ENCODE measurements around the gene LGALS3BP. TPM values are rescaled to one million over a fixed set of nuclear protein-coding genes. Genes with fewer than 3 reads are reported as not detected.

The LGALS3BP gene
- total and polyA plus RNA-seq, 2 of the 8 experiments (the other 6 are each of a cell fraction or from before 2014, with no cell fraction given) = 56.1 to 61.6 TPM

DNA sequence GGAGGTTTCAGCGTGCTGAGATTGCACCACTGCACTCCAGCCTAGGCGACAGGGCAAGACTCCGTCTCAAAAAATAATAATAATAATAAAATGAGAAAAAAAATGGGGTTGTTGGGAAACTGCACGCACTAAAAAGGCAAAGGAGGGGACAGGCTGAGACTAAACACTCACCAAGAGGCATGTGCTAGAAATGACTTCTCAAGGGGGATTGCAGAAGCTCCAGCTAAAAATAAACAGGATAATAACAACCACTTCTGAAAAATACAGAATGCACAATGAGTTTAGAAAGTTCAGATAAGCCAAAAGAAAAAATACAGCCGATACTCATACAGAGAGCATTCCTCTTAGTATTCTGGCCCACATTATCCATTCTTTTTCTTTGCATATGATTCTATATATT is 39.5 kb downstream of the LGALS3BP start (continued):
- TF ChIP-seq BACH1 (IDR thresholded peaks at IDR 0.05; ENCODE audit: low read length) (no peak), PHF8 (conservative IDR thresholded peaks at IDR 0.05; ENCODE audit: low read depth, low read length) (no peak), RAD21 (IDR thresholded peaks at IDR 0.05 in 1 of 2, conservative IDR thresholded peaks at IDR 0.05 in 1 of 2; ENCODE audit: low read depth in 2 of 2, low read length in 2 of 2) (no peak), SP1 (IDR thresholded peaks at IDR 0.05; ENCODE audit: low read depth, low read length) (no peak), EP300 (IDR thresholded peaks at IDR 0.05; ENCODE audit: borderline replicate concordance in 1 of 2, low read depth in 2 of 2, low read length in 2 of 2) (no peak), TEAD4 (IDR thresholded peaks at IDR 0.05; ENCODE audit: low read depth, low read length) (no peak)

Measured in H1 (cell line).